Lung microvascular endothelial cell (primary cell): Measurements from ENCODE around the gene PLPP3. TPM values are rescaled to one million over a fixed set of nuclear protein-coding genes. Genes with fewer than 3 reads are reported as not detected.

ENCODE experiments used
- DNase-seq, 2 donors: peaks; one replicate each; pipeline versions ENCODE4 v3.0.0 to v3.0.0-alpha.2; 2010; ENCODE audit warnings: low read depth in 2 of 2
- total RNA-seq: library from RNA; depleted of rRNA; stranded (reverse); fragments of >200 nt; gene quantifications from 2 replicates; pipeline ENCODE4 v1.2.1, GENCODE V29; 2014

PLPP3 gene
- total RNA-seq, 1 donor from 2014 or later = 58.1 TPM

GRCh38 chr1:56463376-56463775 lies 116.0 kb downstream of the PLPP3 start:
- no peak for DNase-seq

- DNase-seq = no peak
Observed at GRCh38 chr1:56462209-56462608, 117.2 kb downstream of the PLPP3 start.

DNA sequence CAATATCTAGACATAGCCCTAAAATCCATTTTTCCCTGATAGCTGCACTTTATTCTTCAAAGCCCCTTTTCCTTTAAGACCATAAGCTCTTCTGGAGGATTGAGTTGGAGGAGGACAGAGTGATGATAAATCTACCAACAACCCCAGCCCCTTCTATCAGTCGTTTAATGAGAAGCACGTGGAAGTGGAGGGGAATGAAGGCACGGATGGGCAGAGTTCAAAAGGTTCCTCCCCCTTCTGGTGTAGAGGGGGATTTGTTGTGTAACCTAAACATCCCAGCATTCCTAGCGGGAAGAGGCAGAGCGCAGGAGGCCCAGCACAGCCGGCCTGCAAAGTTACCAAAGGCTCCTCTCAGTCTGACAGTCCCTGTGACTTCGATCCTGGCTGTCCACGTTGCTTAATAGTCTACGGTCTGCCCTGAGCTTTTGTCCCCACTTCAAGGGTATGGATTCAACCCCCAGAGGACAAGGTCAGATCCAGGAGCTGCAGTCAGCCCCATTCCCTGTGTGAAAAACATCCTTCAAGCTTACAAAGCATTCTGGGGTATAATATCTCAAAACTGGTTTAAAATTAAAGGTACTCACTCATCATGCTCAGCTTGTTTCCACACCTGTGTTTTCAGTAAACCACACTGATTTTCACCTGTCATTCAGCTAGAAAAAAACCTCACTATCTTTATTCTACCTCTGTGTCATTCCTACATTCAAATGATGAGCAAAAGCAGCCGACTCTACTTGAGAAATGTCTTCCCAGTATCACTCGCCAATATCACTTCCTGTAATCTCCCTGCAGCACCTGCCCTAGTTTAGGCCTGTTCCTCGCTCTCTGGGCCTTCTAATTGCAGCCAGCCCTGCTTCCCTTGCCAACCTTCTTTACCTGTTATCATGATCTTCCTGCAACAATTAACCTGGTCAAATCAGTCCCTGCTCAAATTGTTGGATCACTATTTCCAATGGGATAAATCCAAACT lies 117.9 kb downstream of the PLPP3 start:
- no peak for DNase-seq

DNA sequence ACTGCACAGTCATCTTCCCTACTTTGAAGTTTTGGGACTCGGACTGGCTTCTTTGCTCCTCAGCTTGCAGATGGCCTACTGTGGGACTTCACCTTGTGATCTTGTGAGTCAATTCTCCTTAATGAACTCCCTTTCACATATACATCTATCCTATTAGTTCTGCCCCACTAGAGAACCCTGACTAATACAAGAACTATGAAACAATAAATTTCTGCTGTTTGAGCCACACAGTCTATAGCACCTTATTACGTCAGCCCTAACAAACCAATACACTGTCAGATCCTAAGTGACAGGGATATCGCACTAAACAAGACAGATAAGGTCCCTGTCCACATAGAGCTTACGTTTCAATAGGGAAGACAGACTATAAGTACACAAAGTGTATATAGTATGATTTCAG lies 120.1 kb downstream of the PLPP3 start:
- no peak for DNase-seq

DNA sequence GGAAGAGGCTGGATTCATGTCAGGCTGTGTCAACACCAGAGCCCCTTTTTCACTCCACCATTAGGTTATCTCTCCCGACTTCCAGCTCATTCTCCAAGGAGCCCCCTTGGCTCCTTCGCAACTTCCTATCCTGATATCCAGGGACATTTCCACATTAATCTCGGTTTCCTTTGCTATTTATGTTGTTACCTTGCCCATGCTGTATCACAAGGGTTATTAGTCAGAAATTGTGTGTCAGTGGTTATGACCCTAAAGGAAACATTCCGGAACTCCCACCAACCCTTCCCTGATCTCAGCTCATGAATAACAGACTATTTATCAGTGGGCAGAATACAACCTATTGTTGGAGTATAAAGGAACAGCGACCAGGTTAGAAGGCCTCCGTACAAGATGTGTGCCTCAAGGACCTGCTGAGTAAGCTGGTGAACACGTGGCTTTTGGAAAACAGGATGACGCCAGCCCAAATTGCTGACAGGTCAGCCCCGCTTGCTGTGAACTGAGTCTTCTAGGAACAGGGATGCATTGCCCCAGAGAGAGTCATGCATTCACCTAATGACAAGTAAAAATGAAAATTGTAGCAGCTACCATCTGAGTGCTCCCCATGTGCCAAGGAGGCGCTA lies 121.5 kb downstream of the PLPP3 start:
- peak in 1 of 2 donors; percentile 69 for DNase-seq

GRCh38 chr1:56456435-56457101 lies 122.8 kb downstream of the PLPP3 start:
- DNase-seq = peak; percentile 66 to 89

GRCh38 chr1:56453417-56454078 lies 125.8 kb downstream of the PLPP3 start:
- DNase-seq = no peak

DNA sequence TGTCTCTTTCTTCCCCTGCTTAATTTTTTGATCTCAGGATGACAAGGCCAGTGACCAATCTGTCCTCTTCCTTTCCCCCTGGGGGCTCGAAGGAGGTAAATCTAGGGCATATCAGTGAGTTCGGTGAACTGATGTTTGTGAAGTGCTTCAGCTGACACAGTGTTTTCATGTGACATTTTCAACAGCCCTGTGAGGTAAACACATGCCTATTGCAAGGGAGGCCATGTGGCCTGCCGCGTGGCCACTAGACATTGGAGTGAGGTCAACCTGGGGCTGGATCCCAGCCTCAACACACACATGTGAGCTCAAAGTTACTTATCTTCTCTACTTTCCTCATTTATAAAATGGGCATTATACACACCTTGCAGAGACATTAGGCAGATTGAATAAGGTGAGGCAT lies 126.3 kb downstream of the PLPP3 start:
- DNase-seq = no peak

- DNase-seq = no peak
Observed at GRCh38 chr1:56452027-56453011, 127.0 kb downstream of the PLPP3 start.

DNA sequence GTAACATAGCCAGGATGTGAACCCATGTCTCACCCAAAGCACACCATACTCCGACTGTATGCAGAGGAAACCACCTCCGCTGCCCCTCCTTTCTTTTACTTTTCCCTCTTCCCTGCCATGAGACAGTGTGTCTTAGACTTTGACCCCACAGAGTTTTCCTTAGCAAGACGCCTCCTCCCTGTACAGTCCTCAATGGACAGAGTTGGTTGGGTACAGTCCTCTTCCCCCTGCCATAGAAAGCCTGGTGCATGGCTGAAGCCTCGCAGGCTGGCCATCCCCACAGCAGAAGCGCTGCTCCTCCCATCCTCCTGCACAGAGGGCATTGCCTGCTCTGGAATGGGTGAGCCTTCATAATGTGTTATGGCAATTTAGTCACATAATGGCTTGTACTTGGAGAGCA lies 127.9 kb downstream of the PLPP3 start:
- DNase-seq = no peak

DNA sequence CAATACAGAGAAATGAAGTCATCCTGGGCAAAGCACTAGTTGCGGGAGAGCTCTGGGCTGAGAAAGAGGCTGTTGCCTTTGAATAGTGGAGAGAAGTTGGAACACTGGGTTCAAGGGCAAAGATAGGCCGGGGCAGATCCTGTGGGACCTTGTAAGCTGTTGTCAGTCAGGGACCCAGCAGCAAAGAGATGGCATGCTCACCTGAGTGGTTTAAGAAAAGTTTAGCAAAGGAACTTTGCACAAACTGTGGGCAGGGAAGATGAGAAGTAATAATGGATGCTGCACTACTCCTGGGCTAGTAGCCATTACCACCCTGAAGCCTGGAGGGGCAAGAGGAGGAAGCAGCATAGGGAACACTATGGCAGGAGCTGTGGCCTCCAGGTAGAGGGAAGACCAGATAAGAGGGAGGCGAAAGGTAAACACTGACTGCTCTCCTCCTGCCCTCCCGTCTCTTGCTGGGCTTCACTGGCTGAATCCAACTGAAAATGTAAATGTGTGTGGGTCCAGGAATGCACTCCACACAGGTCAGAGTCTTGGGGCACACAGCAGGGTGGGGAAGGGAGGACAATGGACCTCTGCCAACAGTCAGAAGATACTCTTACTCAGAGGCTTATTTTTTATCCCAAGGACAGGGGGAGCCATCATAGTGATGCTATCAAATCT lies 129.2 kb downstream of the PLPP3 start:
- DNase-seq = no peak

- DNase-seq = peak; percentile 41 to 70
Observed at GRCh38 chr1:56448529-56449300, 130.6 kb downstream of the PLPP3 start.

DNA sequence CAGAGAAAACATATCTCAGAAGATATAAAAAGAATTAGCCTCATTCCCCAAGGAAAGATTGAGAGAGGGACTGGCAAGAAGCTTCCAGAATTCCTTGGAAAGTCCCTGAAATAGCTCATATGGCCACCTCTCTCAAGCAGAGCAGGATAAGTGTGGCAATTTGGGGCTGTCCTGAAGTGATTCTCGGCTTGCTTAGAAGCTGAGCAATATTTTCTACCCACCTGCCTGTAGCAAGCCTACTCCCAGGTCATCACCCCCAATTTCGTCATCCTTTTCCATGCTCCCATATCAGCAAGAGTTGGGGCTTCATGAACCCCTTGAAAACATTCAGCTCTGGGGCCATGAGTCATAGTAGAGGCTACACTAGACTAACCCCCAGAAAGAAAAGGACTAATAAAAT lies 131.5 kb downstream of the PLPP3 start:
- no peak for DNase-seq

DNA sequence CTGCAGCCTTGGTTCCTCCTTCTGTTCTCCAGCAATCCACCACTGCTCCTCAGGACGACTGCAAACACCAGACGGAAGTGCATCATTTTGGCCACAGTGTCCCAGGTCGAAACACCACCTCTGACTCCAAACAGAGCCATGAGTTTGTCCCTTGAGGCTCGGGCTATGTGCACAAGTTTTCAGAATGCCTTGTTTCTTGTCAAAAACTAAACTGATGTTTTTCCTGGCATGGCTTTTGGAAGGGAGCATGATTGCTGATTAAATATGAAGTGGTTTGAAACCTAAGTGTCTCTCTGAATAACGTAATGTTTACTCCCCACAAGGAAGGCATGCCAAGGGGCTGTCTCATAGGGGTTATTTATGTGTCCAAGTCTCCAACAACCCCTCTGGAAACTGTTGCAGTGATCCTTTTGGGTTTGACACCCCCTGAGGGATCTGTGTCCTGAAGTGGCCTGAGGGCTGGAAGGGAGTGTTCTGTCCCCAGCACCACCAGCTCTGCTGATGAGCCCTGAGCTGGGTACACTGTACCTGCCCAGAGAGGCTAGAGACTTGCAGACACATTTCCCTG lies 132.7 kb downstream of the PLPP3 start:
- DNase-seq = no peak

DNA sequence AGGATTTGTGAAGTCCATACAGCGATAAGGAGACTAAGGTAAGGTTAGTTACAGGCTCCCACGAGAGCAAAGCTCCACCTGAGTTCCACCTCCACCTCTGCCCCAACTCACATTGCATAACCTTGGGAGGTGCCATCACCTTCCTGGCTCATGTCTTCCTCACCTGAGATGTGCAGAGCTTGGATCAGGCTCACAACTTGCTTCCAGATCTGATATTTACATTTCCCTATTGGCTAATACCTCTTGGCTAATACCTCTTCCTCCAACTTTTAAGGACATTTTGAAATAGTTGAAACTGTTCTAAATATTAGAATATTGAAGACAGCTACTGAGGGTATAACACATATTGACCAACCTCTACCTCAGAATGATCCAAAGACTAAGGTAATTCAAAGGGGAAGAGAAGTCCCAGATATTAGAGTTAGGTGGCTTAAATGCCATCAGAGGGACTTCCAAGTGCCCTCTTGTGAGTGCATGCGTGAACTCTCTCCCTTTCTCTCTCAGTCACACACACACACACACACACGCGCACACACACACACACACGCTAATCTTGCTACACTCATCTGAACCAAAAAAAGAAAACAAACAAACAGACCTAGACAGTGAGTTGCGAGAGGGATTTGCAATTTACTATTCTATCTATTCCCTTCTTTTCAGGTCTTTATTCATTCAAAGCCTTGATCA lies 134.3 kb downstream of the PLPP3 start:
- no peak for DNase-seq
